AG09319 (cell line): ENCODE data around the gene ARF1.

Source experiments
- DNase-seq: peaks from one replicate; pipeline ENCODE4 v3.0.0-alpha.2; 2010; ENCODE audit warnings: low read depth; ENCODE audit errors: extremely low read depth
- CTCF ChIP-seq: IDR thresholded peaks from 2 replicates; pipeline ENCODE4 v1.5.1; 2011; ENCODE audit warnings: low read depth, mild to moderate bottlenecking, inconsistent platforms, low read length, moderate library complexity

Gene ARF1

GRCh38 chr1:228045405-228045804, 37.1 kb upstream of the ARF1 start:
- no peak for TF ChIP-seq CTCF
- no peak for DNase-seq

- TF ChIP-seq CTCF: no peak
- no peak for DNase-seq
Observed at GRCh38 chr1:228045871-228046270, 36.6 kb upstream of the ARF1 start.

- no peak for TF ChIP-seq CTCF
- no peak for DNase-seq
Observed at GRCh38 chr1:228046421-228047182, 35.9 kb upstream of the ARF1 start.

GRCh38 chr1:228047183-228047466, 35.4 kb upstream of the ARF1 start:
- TF ChIP-seq CTCF: no peak
- no peak for DNase-seq

DNA sequence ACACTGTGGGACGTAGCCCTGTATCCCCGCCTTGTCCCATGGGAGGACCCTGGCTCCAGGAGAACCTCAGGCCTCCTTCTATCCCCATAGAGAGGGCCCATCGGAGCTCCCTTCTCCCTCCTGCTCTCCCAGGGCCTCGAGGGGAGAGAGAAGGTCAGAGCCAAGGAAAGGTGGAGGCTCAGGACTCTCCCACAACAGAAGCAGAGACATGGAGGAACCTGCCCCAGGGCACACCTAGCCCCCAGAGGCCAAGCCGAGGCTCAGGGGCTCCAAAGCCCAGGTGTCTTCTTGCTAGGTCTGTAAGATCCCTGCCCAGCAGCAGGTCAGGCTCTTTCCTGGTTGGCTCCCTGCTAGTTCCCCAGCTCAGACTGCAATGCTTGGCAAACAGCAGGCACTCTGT, 34.4 kb upstream of the ARF1 start:
- TF ChIP-seq CTCF: no peak
- no peak for DNase-seq

GRCh38 chr1:228048659-228049298, 33.7 kb upstream of the ARF1 start:
- TF ChIP-seq CTCF: no peak
- DNase-seq: no peak

DNA sequence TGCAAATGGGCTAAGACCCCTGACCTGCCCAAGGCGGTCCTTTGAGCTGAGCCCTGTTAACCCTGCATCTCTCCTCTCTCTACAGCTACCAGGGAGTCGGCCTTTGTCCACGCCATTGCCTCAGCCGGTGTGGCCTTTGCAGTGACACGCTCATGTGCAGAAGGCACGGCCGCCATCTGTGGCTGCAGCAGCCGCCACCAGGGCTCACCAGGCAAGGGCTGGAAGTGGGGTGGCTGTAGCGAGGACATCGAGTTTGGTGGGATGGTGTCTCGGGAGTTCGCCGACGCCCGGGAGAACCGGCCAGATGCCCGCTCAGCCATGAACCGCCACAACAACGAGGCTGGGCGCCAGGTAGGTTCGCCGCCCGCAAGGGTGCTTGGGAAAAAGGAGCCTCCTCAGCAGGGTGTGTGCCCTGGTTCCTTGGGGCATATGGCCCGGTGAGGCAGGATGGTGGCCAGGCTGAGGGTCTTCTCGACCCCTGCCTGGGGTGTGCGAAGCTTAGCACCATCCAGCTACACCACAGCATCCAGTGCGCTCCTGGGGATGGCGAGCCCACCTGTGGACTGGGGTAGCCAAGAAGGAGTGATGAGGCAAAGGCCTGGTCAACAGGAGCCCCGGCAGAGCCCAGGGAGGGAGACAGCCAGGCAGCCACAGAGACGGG, 31.8 kb upstream of the ARF1 start:
- TF ChIP-seq CTCF: no peak
- DNase-seq: no peak
